ENCODE results near the gene LRR1. TPM values are rescaled to one million over a fixed set of nuclear protein-coding genes. Genes with fewer than 3 reads are reported as not detected.

The LRR1 gene
- total and polyA plus RNA-seq, 9 of the 15 experiments (the other 6 are each of a cell fraction or from before 2014, with no cell fraction given), result 26.5 to 58.1 (median 31.8) TPM

DNA sequence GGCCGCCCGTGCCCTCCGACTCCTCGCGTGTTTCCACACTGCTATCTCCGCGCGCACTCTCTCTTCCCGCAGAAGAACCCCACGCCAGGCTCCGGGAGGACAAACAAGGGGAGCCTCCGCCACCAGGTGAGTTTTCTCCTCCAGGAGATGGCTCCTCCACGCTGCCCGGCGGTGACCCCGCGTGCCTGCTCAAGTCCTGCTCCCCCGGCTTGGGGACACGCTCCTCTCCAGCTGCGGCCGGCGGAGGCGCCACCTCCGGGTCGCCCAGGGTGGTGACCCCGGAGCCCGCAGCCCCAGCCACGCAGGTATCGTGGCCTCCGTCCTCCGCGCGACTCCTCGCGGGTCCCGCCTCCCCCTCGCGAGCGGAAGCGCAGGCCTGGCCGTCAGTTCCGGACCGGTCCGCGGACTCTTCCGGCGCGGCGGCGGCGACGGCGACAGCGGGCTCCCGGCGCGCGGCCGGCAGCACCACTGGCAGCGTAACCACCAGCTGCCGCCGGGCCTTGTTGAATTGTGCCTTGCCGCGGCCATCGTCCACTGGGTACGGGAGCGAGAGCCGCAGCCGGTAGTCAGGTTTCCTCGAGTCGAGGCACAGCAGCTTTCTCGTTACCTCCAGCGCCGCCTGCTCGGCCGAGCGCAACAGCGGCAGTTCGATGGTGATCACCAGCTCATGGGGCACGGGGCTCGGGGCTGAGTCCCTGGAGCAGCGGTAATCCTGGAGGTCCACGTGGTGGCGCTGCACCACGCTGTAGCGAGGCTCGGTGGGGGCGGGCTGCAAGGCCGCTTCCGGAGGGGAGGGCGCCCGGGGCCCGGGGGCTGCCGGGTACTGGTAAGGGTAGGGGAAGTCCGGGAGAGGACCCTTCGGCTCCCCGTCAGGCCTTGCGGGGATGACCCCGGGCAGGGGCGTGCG lies 35.2 kb downstream of the LRR1 start (continued):
- TF ChIP-seq, protein P1, sequence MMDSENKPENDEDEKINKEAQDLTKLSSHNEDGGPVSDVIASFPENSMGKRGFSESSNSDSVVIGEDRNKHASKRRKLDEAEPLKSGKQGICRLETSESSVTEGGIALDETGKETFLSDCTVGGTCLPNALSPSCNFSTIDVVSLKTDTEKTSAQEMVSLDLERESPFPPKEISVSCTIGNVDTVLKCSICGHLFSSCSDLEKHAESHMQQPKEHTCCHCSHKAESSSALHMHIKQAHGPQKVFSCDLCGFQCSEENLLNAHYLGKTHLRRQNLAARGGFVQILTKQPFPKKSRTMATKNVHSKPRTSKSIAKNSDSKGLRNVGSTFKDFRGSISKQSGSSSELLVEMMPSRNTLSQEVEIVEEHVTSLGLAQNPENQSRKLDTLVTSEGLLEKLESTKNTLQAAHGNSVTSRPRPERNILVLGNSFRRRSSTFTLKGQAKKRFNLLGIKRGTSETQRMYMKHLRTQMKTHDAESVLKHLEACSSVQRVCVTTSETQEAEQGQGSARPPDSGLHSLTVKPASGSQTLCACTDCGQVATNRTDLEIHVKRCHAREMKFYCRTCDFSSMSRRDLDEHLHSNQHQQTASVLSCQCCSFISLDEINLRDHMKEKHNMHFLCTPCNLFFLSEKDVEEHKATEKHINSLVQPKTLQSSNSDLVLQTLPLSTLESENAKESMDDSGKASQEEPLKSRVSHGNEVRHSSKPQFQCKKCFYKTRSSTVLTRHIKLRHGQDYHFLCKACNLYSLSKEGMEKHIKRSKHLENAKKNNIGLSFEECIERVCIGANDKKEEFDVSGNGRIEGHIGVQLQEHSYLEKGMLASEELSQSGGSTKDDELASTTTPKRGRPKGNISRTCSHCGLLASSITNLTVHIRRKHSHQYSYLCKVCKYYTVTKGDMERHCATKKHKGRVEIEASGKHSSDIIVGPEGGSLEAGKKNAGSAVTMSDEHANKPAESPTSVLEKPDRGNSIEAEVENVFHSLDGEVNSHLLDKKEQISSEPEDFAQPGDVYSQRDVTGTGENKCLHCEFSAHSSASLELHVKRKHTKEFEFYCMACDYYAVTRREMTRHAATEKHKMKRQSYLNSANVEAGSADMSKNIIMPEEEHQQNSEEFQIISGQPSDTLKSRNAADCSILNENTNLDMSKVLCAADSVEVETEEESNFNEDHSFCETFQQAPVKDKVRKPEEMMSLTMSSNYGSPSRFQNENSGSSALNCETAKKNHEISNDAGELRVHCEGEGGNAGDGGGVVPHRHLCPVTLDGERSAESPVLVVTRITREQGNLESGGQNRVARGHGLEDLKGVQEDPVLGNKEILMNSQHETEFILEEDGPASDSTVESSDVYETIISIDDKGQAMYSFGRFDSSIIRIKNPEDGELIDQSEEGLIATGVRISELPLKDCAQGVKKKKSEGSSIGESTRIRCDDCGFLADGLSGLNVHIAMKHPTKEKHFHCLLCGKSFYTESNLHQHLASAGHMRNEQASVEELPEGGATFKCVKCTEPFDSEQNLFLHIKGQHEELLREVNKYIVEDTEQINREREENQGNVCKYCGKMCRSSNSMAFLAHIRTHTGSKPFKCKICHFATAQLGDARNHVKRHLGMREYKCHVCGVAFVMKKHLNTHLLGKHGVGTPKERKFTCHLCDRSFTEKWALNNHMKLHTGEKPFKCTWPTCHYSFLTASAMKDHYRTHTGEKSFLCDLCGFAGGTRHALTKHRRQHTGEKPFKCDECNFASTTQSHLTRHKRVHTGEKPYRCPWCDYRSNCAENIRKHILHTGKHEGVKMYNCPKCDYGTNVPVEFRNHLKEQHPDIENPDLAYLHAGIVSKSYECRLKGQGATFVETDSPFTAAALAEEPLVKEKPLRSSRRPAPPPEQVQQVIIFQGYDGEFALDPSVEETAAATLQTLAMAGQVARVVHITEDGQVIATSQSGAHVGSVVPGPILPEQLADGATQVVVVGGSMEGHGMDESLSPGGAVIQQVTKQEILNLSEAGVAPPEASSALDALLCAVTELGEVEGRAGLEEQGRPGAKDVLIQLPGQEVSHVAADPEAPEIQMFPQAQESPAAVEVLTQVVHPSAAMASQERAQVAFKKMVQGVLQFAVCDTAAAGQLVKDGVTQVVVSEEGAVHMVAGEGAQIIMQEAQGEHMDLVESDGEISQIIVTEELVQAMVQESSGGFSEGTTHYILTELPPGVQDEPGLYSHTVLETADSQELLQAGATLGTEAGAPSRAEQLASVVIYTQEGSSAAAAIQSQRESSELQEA (IDR thresholded peaks at IDR 0.05; ENCODE audit: low read depth), result no peak
- TF ChIP-seq, protein P2, sequence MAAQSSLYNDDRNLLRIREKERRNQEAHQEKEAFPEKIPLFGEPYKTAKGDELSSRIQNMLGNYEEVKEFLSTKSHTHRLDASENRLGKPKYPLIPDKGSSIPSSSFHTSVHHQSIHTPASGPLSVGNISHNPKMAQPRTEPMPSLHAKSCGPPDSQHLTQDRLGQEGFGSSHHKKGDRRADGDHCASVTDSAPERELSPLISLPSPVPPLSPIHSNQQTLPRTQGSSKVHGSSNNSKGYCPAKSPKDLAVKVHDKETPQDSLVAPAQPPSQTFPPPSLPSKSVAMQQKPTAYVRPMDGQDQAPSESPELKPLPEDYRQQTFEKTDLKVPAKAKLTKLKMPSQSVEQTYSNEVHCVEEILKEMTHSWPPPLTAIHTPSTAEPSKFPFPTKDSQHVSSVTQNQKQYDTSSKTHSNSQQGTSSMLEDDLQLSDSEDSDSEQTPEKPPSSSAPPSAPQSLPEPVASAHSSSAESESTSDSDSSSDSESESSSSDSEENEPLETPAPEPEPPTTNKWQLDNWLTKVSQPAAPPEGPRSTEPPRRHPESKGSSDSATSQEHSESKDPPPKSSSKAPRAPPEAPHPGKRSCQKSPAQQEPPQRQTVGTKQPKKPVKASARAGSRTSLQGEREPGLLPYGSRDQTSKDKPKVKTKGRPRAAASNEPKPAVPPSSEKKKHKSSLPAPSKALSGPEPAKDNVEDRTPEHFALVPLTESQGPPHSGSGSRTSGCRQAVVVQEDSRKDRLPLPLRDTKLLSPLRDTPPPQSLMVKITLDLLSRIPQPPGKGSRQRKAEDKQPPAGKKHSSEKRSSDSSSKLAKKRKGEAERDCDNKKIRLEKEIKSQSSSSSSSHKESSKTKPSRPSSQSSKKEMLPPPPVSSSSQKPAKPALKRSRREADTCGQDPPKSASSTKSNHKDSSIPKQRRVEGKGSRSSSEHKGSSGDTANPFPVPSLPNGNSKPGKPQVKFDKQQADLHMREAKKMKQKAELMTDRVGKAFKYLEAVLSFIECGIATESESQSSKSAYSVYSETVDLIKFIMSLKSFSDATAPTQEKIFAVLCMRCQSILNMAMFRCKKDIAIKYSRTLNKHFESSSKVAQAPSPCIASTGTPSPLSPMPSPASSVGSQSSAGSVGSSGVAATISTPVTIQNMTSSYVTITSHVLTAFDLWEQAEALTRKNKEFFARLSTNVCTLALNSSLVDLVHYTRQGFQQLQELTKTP (IDR thresholded peaks at IDR 0.05; ENCODE audit: low read depth in 1 of 2, partially characterized antibody in 2 of 2), result peak in 1 of 2 experiments; percentile 41
- TF ChIP-seq ZNF507 (tag; conservative IDR thresholded peaks at IDR 0.05) (no peak), NFXL1 (CRISPR knock-in tag; IDR thresholded peaks at IDR 0.05) (no peak), NFE2L1 (tag; IDR thresholded peaks at IDR 0.05; ENCODE audit: borderline replicate concordance, low read depth) (no peak), POLR3A (IDR thresholded peaks at IDR 0.05; ENCODE audit: borderline replicate concordance, extremely low read depth, insufficient read depth, insufficient read length) (no peak), HEY1 (CRISPR knock-in tag; IDR thresholded peaks at IDR 0.05; ENCODE audit: borderline replicate concordance) (no peak)
- TF ChIP-seq, protein P3, sequence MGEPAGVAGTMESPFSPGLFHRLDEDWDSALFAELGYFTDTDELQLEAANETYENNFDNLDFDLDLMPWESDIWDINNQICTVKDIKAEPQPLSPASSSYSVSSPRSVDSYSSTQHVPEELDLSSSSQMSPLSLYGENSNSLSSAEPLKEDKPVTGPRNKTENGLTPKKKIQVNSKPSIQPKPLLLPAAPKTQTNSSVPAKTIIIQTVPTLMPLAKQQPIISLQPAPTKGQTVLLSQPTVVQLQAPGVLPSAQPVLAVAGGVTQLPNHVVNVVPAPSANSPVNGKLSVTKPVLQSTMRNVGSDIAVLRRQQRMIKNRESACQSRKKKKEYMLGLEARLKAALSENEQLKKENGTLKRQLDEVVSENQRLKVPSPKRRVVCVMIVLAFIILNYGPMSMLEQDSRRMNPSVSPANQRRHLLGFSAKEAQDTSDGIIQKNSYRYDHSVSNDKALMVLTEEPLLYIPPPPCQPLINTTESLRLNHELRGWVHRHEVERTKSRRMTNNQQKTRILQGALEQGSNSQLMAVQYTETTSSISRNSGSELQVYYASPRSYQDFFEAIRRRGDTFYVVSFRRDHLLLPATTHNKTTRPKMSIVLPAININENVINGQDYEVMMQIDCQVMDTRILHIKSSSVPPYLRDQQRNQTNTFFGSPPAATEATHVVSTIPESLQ (CRISPR knock-in tag; IDR thresholded peaks at IDR 0.05), result 0 out of 2 replicates have a peak, but pooled peaks have one; percentile 83

Measured in K562 (cell line).